Measurements from ENCODE around the gene IFT88. TPM values are rescaled to one million over a fixed set of nuclear protein-coding genes. Genes with fewer than 3 reads are reported as not detected.
A peak's percentile ranks its signal among the peaks of the same experiment; 100 is the strongest.

Gene IFT88
- total RNA-seq, 1 donor from 2014 or later, result 30.3 TPM

- no peak for DNase-seq
Measured at GRCh38 chr13:20565115-20565736, 1.7 kb upstream of the IFT88 start.

- peak; percentile 47 for DNase-seq
Measured at GRCh38 chr13:20566468-20566897, 474 bp upstream of the IFT88 start.

GRCh38 chr13:20567881-20568528 is 1.0 kb downstream of the IFT88 start:
- DNase-seq, result no peak

- no peak for DNase-seq
Measured at GRCh38 chr13:20570517-20570916, 3.6 kb downstream of the IFT88 start.

- no peak for DNase-seq
Measured at GRCh38 chr13:20571676-20572075, 4.7 kb downstream of the IFT88 start.

DNA sequence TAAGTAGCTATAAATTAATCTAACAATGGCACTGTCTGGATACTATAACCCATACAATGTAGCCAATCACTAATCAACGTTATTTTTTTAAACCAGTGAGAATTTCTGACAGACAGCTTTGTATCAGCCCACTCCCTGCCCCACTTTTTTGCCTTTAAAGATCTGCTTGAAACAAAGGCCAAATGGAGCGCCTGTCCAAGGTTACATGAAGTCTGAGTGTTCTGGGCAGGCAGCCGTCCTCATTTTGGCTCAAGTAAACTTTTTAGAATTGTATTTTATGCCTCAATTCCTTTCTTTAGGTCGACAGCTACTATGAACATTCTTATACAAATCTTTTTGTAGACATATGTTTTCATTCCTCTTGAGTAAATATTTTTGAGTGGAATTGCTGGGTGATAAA is 6.2 kb downstream of the IFT88 start:
- DNase-seq, result no peak

DNA sequence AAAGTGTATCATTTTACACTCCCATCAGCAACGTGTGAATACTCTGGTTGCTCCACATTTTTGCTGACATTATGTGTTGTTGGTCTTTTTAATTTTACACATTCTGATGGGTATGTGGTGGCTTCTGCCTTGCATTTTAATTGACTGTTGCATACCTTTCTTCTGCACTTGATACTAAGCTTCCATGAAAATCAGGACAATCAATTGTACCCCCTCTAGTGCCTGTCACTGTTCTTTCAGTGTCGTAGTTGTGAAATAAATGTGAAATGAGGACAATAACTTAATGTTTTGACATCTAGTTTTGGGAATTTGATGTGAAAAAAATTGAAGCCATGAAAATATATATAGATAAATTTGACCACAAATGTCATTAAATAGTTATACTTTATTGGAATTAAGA is 6.7 kb downstream of the IFT88 start:
- DNase-seq, result no peak

DNA sequence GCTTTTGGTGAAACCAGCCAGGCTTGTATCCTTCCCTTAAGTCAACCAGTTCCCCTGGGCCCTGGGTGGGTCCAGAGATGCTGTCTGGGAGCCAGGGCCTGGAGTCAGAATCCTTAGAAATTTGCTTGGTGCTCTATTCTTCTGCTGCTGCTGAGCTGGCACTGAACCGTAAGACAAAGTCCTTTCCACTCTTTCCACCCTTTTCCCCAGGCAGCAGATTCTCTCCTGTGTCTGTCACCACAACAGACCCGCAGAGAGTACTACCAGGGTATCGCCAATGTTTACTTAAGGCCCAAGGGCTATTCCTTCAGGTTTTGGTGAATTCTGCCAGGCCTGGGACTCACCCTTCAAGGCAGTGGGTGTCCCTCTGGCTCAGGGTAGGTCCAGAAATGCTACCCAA is 12.2 kb downstream of the IFT88 start:
- no peak for DNase-seq

GRCh38 chr13:20580257-20580656 is 13.3 kb downstream of the IFT88 start:
- DNase-seq, result no peak

- no peak for DNase-seq
Measured at GRCh38 chr13:20582026-20582425, 15.1 kb downstream of the IFT88 start.

GRCh38 chr13:20583803-20584293 is 16.9 kb downstream of the IFT88 start:
- no peak for DNase-seq

DNA sequence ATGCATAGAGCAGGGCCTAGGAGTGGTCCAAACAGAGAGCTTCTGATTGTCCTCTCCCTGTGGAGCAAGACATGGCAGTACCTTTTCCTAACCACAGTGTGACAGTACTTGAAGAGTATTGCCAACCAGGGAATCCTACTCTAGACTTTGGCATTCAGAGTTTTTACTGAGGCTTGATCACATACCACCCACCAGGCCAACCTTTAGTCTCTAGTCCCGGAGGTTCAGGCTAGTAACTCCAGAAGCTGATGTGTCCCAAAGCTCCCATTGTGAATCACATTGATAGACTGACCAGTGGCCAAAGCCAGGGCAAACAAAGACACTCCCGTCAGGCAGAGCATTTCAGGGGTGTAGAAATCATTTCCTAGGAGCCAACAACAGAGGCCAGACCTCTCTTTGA is 18.4 kb downstream of the IFT88 start:
- DNase-seq, result no peak

- DNase-seq, result no peak
Measured at GRCh38 chr13:20588529-20589110, 21.7 kb downstream of the IFT88 start.

DNA sequence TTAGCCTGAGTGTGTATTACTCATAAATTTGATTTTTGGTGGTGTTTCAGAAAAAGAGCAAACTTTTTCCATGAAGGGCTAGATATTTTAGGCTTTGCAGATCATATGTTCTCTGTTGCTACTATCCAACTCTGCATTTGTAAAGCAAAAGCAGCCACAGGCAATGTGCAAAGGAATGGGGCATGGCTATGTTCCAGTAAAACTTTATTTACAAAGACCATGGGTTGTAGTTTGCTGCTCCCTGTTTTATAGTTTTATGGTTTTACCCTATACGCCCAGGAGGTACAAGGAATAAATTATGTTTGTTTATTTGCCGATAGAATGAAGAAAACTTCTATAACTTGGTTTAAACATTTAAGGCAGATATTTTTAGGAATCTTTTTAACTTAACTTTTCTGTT is 23.6 kb downstream of the IFT88 start:
- DNase-seq, result no peak

- DNase-seq, result no peak
Measured at GRCh38 chr13:20592606-20593005, 25.6 kb downstream of the IFT88 start.

- DNase-seq, result no peak
Measured at GRCh38 chr13:20594280-20594679, 27.3 kb downstream of the IFT88 start.

DNA sequence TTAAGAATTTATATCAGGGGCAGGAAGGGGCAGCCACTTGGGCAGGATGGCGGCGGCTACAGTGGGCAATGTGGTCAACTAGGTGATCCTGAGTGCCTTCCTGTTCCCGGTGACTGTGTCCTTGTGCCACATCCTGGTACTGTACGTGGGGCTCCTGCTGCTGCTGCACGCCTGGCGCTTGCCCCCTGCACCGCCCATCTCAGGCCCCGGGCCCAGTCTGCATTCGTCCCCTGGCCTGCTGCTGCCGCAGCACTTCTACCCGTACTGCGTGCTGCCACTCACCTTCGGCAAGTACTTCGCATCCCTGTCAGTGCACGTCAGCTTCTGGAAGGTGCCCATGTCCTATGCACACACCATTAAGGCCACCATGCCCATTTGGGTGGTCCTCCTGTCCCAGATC is 40.1 kb downstream of the IFT88 start:
- DNase-seq, result no peak

GRCh38 chr13:20608438-20609020 is 41.6 kb downstream of the IFT88 start:
- no peak for DNase-seq

DNA sequence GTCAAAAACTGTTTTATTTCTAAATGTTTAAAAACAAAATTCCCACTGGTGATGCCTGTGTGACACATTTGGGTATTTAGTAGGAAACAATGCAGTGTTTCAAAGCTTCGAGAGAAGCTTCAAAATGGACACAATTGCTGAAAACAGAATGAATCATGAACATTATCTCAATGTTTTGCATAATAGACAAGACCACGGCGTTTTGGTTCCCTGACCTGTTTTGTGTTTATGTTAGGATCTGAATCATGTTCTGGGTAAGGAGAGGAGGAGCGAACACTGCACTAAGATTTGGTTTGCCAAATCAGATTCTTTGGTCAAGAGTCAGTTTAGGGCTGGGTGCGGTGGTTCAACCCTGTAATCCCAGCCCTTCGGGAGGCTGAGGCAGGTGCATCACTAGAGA is 42.2 kb downstream of the IFT88 start:
- DNase-seq, result no peak

DNA sequence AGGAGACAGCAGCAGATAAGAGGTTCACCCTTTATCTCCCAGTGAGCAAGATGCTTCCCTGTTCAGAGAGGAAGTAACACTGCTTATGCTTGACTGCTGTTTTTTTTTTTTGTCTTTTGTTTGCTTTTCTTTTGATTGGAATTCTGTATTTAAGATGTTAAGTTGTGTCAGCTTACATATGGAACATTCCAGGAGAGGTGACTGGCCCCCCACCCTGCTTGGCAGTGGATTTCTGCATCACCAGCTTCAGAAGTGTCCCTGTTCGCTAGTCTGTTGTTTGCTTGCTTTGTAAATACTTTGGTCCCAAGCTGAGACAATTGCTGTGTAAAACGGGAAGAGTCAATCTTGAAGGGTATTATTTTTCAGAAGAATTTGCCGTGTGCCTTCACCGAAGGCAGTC is 43.0 kb downstream of the IFT88 start:
- no peak for DNase-seq

- DNase-seq, result no peak
Measured at GRCh38 chr13:20616059-20616797, 49.3 kb downstream of the IFT88 start.

DNA sequence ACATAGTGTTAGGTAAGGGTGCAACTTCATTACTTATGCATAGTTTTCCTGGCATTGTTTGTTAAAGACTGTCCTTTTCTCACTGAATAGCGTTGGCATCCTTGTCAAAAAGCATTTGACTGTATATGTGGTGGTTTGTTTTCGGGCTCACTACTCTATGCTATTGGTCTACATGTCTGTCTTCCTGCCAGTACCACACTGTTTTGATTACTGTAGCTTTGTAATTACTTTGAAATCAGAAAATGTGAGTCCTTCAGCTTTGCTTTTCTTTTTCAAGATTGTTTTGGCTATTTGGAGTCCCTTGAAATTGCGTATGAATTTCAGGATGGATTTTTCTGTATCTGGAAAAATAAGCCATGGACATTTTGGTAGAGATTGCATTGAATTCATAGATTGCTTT is 56.0 kb downstream of the IFT88 start:
- no peak for DNase-seq

- no peak for DNase-seq
Measured at GRCh38 chr13:20624213-20624612, 57.3 kb downstream of the IFT88 start.
